GM19193 (cell line): ENCODE measurements around the gene RERG.

Source experiments
- POLR2A ChIP-seq: IDR thresholded peaks from 4 replicates; pipeline ENCODE4 v1.6.1; 2011; ENCODE audit not compliant: insufficient read depth, insufficient read length; ENCODE audit errors: extremely low read depth

The RERG gene

GRCh38 chr12:15220915-15221885 lies at the start of gene RERG:
Gene RERG (minus strand): TSS chr12:15221417. CDS start chr12:15217489, 3,928 bp downstream.
- TF ChIP-seq POLR2A: no peak

GRCh38 chr12:15270591-15270990 lies 49.4 kb upstream of the RERG start:
- TF ChIP-seq POLR2A: no peak

GRCh38 chr12:15268927-15269552 lies 47.8 kb upstream of the RERG start:
- TF ChIP-seq POLR2A: no peak

- no peak for TF ChIP-seq POLR2A
Observed at GRCh38 chr12:15268309-15268708, 47.1 kb upstream of the RERG start.

GRCh38 chr12:15265875-15266274 lies 44.7 kb upstream of the RERG start:
- no peak for TF ChIP-seq POLR2A

GRCh38 chr12:15256761-15257160 lies 35.5 kb upstream of the RERG start:
- TF ChIP-seq POLR2A: no peak

- no peak for TF ChIP-seq POLR2A
Observed at GRCh38 chr12:15253990-15254389, 32.8 kb upstream of the RERG start.

GRCh38 chr12:15244926-15245325 lies 23.7 kb upstream of the RERG start:
- no peak for TF ChIP-seq POLR2A

GRCh38 chr12:15244341-15244740 lies 23.1 kb upstream of the RERG start:
- TF ChIP-seq POLR2A: no peak

GRCh38 chr12:15243102-15243501 lies 21.9 kb upstream of the RERG start:
- TF ChIP-seq POLR2A: no peak

GRCh38 chr12:15240898-15241297 lies 19.7 kb upstream of the RERG start:
- no peak for TF ChIP-seq POLR2A

GRCh38 chr12:15234508-15234907 lies 13.3 kb upstream of the RERG start:
- TF ChIP-seq POLR2A: no peak

- no peak for TF ChIP-seq POLR2A
Observed at GRCh38 chr12:15234011-15234410, 12.8 kb upstream of the RERG start.

GRCh38 chr12:15232959-15233358 lies 11.7 kb upstream of the RERG start:
- TF ChIP-seq POLR2A: no peak

- TF ChIP-seq POLR2A: no peak
Observed at GRCh38 chr12:15231493-15231892, 10.3 kb upstream of the RERG start.

- TF ChIP-seq POLR2A: no peak
Observed at GRCh38 chr12:15230751-15231150, 9.5 kb upstream of the RERG start.
